ENCODE measurements around the gene SPATA31E1. TPM values are rescaled to one million over a fixed set of nuclear protein-coding genes. Genes with fewer than 3 reads are reported as not detected.
"Not testable (repeated sequence)": the region's sequence is repeated elsewhere in the genome, so short reads cannot be mapped to it uniquely, and the experiment has no call there.

Gene SPATA31E1
- not detected for polyA plus RNA-seq (ENCODE audit: insufficient read length)
- long read RNA-seq, donor 1 = 0 reads
- long read RNA-seq, donor 2 = 0 reads
- long read RNA-seq, donor 3 = 0 reads
- long read RNA-seq, donor 4 = 0 reads
- long read RNA-seq, donor 5 = 0 reads
- long read RNA-seq, donor 6 = 0 reads
- long read RNA-seq, donor 7 = 0 reads
- long read RNA-seq, donor 8 = 0 reads

GRCh38 chr9:87882627-87883026 is at the start of gene SPATA31E1:
SPATA31E1 (plus strand) TSS chr9:87882877; CDS start chr9:87882892, 15 bp downstream.
- no peak for DNase-seq

DNA sequence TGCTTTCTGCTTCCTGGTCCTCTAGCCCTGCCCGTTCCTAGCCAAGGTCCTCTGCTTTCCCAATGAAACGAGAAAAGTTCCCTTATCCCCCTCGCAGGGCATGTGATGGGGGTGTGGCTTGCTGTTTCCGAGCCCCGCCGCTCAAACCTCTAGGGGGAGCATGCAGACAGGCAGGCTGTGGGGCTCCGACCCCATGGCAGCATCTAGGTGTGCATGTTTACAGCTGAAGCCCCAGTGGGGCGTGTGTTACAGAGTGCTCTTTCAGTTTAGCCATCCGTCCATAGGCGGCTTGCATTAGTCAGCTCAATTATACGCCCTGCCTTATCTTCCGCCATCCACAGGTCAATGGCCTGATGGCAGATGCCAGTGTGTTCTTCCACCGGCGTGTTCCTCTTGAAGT is 48.3 kb upstream of the SPATA31E1 start:
- DNase-seq = no peak

DNA sequence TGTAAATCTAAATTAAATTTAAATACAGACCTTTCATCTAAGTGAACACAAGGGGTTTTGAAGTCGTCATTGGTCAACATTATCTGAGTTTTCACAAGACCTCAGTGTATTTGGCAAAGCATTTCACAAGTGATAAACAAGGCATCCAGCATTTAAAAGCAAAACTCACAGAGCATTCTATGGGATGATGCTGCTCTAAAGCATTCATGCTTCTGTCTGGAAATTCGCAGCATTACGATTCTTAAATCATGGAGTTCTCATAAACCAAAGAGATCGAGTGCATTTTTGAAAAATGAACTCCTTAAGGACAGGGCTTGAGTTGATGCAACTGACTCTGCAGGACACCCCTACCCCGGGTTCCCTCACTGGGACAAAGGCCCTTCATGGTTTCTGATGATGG is 46.1 kb upstream of the SPATA31E1 start:
- no peak for DNase-seq

- no peak for DNase-seq
These were observed 45.5 kb upstream of the SPATA31E1 start for GRCh38 chr9:87836951-87837705.

DNA sequence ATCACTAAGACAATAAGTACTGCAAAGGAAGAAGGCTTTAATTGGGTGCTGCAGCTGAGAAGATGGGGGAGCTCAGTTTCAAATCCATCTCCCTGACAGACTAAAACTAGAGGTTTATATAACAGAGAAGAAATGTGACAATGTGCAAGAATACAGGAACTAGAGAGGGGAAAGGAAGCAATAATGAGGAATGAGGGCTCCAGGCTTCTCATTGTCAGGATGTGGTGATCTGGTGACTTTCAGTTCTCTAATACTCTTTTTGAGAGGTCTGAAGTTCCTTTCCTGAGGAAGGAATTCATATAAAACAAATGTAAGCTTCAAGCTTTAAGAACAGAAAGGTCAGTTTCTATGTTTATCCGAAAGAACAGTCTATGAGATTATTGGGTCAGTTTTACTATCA is 42.5 kb upstream of the SPATA31E1 start:
- DNase-seq = no peak

GRCh38 chr9:87842878-87843585 is 39.6 kb upstream of the SPATA31E1 start:
- DNase-seq = no peak

- DNase-seq = peak; percentile 37
These were observed 38.2 kb upstream of the SPATA31E1 start for GRCh38 chr9:87844506-87844905.

DNA sequence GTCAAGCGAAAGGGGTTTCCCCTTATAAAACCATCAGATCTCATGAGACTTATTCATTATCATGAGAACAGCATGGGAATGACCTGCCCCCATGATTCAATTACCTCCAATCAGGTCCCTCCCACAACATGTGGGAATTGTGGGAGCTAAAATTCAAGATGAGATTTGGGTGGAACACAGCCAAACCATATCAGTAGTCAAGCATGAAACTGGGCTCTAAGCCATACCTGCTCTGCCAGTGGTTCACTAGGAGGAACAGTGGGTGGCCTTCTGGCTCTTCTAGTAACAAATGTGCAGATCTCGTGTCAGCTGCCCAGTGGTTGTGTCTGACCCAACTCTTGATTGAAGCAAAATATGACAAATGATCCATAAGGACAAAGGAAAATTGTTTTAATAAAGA is 34.9 kb upstream of the SPATA31E1 start:
- DNase-seq = not testable (repeated sequence)

GRCh38 chr9:87849144-87849758 is 33.4 kb upstream of the SPATA31E1 start:
- DNase-seq = no peak

- no peak for DNase-seq
These were observed 32.3 kb upstream of the SPATA31E1 start for GRCh38 chr9:87850391-87850790.

GRCh38 chr9:87851186-87851585 is 31.5 kb upstream of the SPATA31E1 start:
- DNase-seq = not testable (repeated sequence)

DNA sequence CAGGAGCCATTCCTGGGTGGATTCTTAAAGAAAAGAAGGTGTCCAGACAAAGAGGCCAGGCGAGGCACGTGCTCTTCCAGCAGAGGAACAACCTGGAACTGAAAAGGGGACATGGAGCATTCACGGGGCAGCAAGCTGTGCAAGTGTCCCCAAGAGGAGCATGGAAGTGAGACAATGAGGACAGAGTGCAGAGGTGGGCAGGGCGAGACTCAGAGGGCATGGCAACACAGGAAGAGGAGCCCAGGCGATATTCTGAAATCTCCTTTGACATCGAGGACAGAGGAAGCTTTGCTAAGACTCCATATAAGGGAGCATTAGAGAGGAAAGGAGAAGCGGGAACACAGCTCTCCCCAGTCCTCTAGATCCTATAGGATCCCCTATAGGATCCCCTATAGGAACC is 29.4 kb upstream of the SPATA31E1 start:
- DNase-seq = no peak

DNA sequence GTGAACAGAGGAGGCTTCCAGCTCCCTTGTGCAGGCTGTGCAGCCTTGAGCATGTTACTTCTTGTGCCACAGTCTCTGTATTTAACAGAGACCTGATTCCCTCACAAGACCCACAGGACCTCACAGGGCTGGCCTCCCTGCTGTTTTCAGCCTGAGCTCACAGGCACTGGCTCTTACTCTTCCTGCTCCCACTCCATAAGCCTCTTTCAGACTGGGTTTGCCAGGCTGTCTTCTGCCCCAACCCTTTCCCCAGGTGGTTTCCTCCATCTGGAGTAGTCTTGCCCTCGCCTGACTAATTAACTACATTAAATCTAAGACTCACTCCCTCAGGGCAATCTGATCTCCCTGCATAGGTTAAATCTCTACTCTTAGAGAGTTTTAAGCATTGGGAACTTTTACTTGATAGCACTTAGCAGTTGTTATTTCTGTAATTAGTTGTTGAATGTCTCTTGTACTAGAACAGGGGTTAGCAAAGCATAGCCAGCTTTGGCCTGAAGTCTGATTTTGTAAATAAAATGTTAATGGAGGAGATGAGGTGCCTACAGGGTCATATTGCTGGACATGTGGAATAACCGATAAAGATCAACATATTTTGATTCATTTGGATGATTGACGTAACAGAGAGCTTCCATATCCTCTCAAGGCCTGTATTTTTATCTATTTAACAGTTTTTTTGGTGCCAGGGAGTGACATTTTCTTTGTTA is 28.6 kb upstream of the SPATA31E1 start:
- DNase-seq = no peak

DNA sequence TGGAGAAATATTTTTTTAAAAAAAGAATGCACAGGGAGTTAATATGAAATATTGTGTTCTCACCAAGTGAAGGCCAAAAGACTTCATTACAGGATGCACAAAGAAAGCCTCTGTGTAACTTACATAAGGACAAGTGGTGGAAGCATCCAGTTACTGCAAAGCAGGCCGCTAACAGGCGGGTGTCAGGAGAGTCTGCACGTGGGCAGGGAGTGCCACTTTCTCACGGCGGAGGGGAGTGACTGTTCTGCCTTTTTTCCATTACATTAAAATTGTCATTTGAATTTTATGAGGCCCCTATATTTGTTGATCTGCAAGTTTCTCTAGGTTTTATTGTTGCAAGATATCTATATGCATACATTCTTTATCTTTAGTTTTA is 28.1 kb upstream of the SPATA31E1 start:
- DNase-seq = no peak

GRCh38 chr9:87855061-87855460 is 27.6 kb upstream of the SPATA31E1 start:
- no peak for DNase-seq

GRCh38 chr9:87857141-87857947 is 25.3 kb upstream of the SPATA31E1 start:
- no peak for DNase-seq

DNA sequence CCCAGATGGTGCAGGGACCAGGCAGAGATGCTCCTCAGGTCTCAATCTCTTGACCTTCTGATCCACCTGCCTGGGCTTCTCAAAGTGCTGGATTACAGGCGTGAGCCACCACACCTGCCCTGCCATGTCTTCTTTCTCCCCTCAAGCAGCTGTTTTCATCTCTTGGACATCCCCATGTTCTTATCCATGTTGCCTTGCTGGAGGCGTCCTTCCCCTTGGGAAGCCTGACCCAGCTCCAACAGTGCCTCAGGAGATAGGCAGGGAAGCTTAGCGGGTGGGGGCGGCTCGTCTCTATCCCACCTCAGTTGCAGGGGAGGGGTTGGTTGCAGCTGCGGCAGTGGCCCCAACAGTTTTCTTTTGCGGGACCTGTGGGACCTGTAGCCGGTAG is 24.7 kb upstream of the SPATA31E1 start:
- no peak for DNase-seq

- DNase-seq = no peak
These were observed 23.5 kb upstream of the SPATA31E1 start for GRCh38 chr9:87859137-87859536.

DNA sequence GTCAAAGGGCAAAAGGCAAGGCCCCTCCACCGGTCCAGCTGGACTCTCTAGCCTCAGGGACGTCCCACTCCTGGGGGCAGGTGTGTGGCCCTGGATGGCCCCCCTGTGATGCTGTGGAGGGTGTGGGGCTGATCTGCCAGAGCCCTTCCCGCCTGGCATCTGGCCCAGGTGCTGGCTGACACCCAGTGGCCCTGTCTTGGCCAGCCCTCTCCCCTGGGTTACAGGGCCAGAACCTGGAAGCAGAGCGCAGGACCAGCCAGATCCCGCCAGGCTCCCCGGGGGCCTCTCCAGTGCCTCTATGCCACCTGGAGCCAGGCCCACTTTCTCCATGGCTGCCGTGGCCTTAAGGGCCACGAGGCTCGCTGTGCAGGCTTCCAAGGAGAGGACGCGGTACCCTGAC is 22.9 kb upstream of the SPATA31E1 start:
- DNase-seq = no peak

GRCh38 chr9:87861332-87861731 is 21.3 kb upstream of the SPATA31E1 start:
- DNase-seq = no peak

GRCh38 chr9:87862536-87863268 is 20.0 kb upstream of the SPATA31E1 start:
- no peak for DNase-seq
